Measurements from ENCODE around the gene DAPK3.
"Not testable (repeated sequence)": the region's sequence is repeated elsewhere in the genome, so short reads cannot be mapped to it uniquely, and the experiment has no call there.

DAPK3 gene

GRCh38 chr19:3979289-3979673, 8.4 kb upstream of the DAPK3 start:
- no peak for DNase-seq (ENCODE audit: low read depth in 2 of 2)

GRCh38 chr19:3978145-3978544, 7.2 kb upstream of the DAPK3 start:
- DNase-seq (ENCODE audit: low read depth in 2 of 2) = no peak

DNA sequence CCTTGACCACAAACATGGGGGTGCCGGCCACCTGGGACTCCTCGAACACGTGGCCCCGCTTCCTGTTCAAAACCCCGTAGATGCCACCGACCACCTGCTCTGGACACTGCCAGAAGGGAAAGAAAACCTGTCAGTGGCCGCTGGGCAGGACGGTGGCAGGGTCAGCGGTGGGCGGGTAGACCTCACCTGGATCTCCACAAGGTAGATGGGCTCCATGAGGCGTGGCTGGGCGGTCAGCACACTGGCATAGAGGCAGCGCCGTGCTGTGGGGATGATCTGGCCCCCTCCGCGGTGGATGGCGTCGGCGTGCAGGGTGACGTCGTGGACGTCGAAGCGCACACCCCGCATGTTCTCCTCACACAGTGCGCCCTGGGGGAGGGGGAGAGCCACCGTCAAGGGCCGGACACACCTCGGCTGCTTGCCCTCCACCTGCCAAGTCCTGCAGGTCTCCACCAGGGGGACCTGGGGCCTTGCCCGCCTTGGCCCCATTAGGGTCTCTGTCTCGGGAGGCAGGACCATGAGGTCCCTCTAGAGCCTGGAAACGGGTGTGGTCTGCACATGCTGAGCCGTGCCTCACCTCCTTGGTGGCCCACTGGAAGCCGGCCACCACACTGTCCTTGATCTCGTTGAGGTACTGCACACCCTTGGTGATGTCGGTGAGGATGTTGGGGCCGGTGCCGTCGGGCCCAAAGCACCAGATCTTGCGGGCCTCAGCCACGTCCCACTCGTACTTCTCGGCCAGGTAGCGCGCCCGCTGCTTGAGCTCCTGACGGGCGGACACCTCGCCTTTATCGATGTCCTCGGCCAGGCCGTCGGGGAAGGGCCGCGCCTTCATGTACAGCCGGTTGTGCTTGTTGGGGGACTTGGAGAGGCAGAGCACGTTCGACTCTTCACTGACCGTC, 6.6 kb upstream of the DAPK3 start:
- DNase-seq (ENCODE audit: low read depth in 2 of 2) = no peak

DNA sequence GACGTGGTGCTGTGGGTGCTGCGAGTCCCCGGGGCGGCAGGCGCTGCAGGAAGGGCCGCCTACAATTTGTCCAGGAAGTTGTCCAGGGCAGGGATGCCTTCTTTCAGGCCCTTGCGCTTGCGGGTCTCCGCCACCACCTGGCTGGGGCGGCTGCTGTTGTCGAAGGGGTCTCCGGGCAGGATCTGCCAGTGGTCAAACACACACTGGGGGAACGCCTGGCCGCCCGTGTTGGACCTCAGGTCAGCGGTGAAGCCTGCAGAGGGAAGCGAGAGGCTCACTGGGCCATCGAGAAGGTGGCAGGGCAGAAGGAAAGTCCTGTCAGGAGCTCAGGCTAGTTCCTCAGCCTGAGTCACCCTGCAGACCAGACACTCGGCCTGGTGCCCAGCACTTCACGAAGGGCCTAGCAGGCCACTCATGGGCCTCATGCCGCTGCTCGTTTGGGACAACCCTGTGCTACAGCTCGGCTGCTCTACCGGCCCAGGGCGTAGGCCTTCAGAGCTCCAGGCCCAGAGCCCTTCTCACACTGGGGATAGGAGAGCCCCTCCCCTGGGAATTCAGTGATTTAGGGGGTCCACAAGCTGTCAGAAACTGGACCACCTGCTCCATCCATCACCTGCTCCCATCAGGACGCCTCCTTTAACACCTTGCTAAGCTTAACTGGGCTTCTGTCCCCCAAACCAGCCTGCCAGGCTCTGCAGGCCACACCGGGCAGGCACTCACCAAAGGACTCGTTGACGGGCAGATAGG, 5.8 kb upstream of the DAPK3 start:
- DNase-seq (ENCODE audit: low read depth in 2 of 2) = no peak

DNA sequence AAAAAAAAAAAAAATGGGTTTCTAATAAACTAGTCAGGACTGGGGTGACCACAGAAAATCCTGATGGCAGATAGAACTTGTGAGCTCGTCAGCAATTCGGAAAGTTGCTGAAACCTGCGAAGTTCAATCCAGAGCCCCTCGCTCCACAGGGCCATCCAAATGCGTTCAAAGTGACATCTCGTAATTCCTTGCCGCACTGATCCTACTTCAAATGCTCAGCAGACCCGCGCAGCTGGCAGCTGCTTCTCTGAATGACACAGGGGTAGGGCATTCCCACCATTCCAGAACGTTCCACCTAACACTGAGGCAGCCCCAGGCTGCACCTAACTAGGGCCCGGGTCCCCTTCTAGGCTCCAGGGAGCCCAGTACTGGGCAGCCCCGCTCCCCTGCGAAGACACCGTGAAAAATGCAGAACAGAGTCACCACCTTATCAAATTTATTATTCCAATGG, 4.8 kb upstream of the DAPK3 start:
- no peak for DNase-seq (ENCODE audit: low read depth in 2 of 2)

DNA sequence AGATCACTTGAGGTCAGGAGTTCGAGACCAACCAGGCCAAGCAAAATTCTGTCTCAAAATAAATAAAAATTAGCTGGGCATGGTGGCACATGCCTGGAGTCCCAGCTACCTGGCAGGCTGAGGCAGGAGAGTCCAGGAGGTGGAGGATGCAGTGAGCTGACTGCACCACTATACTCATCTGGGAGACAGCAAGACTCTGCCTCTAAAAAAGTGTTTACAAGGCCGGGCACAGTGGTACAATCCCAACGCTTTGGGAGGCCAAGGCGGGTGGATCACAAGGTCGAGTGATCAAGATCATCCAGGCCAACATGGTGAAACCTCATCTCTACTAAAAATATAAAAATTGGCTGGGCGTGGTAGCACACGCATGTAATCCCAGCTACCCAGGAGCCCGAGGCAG, 4.2 kb upstream of the DAPK3 start:
- DNase-seq (ENCODE audit: low read depth in 2 of 2) = no peak

GRCh38 chr19:3970313-3970807, 539 bp downstream of the DAPK3 start:
- no peak for DNase-seq (ENCODE audit: low read depth in 2 of 2)

DNA sequence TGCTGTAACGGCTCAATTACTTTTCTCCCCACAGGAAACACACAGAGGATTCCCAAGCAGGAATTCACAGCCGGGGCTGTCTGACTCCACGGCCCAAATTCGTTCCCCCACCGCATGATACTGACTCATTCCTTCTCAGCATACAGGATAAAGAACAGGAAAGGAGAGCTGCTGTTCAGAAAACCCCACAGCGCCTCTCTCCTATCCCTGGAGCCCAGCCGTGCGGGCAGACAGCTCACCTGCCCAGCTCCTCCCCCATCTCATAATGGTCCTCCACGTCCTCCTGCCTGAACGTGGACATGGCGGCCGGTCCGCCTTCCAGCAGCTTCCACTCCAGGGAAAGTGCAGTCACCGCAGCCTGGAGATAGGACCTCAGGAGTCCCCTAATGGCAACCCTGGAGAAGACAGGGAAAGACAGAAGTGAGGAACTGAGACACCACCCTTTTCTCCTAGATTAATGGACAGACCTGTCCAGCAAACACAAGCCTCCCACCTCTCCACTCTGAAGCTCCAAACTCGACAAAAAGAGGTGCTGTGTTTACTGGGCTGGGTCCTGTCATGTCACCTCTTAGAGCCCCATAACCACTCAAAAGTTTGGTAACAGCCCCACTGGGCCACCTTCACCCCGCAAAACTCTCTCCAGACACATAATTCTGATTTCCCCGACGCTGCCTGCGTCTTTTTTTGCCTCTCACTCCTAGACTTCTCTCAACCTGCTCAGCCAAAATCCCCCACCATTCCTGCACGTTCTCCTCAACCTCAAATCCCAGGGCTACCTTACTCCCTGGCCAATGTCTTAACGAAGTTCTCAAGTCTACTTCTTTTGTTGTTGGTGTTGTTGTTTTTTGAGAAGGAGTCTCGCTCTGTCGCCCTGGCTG, 1.2 kb downstream of the DAPK3 start:
- DNase-seq (ENCODE audit: low read depth in 2 of 2) = no peak

DNA sequence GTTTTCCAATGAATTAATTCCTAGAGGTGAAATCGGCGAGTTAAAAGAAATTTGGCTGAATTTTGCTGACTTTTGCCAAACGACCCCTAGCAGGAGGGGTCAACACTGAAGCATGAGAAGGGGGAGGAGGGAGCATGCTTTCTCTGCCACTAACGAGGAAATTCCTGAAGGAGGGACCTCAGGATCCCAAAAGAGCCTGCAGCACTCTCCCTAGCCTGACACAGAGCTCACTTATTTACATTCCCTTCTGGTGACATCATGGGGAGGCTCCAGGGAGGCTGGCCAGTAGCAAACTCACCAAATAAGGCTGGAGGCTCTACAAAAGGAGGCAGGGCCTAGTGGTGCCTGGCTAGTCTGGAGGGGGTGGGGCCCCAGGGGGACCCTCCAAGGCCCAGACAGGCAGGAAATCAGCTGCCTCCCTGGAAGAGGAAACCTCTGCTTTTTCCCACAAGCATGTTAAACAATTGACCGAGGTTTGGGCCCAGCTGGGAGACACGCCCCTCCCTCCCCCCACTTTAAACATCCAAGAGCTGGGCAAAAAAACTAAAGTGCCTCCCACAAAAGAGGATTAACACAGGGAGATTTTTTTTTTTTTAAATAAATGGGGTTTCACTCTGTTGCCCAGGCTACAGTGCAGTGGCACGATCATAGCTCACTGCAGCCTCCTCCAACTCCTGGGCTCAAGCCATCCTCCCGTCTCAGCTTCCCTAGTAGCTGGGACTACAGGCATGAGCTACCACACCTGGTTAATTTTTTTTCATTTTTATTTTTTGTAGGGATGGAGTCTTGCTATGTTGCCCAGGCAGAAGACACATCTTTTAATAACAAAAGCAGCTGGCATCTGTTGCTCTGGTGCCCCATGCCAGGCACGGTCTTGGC, 2.1 kb downstream of the DAPK3 start:
- DNase-seq (ENCODE audit: low read depth in 2 of 2) = no peak

DNA sequence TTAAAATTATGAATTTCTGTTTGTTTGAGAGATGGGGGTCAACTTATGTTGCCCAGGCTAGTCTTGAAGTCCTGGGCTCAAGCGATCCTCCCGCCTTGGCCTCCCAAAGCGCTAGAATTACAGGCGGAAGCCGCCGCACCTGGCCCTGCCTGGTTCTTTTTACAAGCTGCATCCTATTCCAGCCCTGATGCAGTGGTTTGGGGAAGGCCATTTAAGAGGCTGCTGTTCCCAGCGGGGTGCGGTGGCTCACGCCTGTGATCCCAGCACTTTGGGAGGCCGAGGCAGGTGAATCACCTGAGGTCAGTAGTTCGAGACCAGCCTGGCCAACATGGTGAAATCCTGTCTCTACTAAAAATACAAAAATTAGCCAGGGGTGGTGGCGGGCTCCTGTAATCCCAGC, 2.9 kb downstream of the DAPK3 start:
- not testable (repeated sequence) for DNase-seq (ENCODE audit: low read depth in 2 of 2)

- no peak for DNase-seq (ENCODE audit: low read depth in 2 of 2)
Measured at GRCh38 chr19:3966051-3967017, 4.6 kb downstream of the DAPK3 start.

DNA sequence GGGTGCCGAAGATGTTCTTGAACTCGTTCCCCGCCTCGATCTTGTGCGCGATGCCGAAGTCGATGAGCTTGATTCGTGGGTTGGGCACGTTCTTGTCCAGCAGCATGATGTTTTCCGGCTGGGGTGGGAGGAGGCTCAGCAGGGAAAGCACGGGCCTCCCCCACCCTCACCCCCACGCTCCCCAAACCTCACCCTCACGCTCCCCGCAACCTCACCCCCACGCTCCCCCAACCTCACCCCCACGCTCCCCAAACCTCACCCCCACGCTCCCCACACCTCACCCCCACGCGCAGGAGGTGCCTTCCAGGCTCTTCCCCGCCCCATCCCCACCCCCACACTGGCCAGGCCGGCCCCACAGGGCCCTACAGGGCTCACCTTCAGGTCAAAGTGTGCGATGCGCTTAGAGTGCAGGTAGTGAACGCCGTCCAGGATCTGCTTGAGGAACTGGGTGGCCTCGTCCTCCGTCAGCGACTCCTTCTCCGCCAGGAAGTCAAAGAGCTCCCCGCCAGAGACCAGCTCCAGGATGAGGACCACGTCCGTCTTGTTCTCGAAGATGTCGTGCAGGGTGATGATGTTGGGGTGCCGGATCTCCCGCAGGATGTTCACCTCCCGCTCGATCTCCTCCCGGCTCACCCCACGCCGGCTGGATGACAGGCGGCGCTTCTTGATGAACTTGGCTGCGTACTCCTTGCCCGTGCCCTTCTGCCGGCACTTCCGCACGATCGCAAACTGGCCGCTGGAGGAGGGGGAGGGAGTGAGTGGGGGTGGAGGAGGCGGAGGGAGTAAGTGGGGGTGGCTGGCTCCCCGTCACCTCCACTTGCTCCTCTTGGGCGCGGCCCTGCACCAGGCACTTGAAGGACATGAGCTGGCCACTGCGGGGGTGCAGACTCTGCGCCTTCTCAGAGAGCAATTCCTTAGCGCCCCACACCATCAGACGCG, 6.4 kb downstream of the DAPK3 start:
- no peak for DNase-seq (ENCODE audit: low read depth in 2 of 2)

- DNase-seq (ENCODE audit: low read depth in 2 of 2) = no peak
Measured at GRCh38 chr19:3963458-3964255, 7.2 kb downstream of the DAPK3 start.

- DNase-seq (ENCODE audit: low read depth in 2 of 2) = no peak
Measured at GRCh38 chr19:3961007-3961406, 9.9 kb downstream of the DAPK3 start.

GRCh38 chr19:3959766-3960131, 11.2 kb downstream of the DAPK3 start:
- no peak for DNase-seq (ENCODE audit: low read depth in 2 of 2)

DNA sequence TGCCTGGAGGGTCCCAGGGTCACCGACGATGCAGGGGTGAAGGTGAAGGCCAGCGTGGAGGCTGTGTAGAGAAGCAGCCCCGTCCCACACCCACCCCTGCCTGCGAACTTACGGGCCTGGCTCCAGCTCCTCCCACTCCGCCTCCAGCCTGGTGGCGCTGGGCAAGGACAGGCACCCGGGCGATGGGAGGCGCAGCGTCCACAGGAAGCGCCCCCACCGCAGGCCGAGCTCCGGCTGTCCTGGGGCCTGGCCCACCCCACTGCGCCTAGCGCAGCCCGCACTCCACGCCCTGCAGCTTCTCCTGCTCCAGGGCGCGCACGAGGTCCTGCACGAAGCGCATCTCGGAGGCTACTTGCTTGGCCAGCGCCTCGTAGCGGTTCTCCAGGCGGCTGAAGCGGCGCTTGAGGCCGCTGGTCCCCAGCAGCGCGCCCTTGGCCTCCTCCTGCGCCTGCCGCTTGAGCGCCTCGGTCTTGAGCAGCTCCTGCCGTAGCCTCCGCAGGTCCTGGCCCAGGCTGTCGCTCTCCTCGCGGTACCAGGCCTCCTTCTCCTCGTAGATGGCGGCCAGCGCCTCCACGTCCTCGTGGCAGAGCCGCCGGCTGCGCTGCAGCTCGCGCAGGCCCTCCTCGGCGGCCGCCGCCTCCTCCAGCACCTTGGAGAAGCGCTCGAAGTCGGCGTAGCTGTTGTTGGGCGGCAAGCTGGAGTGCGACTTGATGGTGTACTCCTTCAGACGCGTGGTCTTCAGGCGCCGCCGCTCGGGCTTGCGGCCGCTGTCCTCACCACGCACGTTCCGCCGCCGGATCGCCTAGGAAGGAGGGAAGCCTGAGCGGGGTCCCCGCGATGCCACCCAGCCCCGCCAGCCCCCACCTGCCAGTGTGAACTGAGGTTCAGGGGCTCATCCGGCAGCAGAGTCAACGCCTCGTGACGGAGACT, 11.8 kb downstream of the DAPK3 start:
- no peak for DNase-seq (ENCODE audit: low read depth in 2 of 2)

DNA sequence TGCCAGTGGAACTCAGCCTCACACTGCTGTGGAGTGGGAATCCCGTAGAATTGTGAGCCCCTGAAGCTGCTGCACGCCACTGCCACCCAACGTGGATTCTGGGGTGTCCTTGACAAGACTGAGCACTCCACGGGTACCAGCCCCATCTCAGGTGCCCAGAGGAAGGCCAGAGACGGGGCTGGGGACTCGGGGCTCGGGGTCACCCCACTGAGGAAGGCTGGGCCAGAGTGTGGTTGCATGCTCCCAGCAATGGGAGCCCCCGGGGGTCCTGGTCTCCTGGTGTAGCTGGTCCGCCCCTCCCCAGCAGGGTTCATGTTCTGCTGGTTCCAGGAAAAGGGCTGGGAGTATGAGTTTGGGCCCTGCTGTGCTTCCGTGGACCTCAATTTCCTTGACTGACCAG, 15.2 kb downstream of the DAPK3 start:
- no peak for DNase-seq (ENCODE audit: low read depth in 2 of 2)
